ENCODE results near the gene TREML4.

DNA sequence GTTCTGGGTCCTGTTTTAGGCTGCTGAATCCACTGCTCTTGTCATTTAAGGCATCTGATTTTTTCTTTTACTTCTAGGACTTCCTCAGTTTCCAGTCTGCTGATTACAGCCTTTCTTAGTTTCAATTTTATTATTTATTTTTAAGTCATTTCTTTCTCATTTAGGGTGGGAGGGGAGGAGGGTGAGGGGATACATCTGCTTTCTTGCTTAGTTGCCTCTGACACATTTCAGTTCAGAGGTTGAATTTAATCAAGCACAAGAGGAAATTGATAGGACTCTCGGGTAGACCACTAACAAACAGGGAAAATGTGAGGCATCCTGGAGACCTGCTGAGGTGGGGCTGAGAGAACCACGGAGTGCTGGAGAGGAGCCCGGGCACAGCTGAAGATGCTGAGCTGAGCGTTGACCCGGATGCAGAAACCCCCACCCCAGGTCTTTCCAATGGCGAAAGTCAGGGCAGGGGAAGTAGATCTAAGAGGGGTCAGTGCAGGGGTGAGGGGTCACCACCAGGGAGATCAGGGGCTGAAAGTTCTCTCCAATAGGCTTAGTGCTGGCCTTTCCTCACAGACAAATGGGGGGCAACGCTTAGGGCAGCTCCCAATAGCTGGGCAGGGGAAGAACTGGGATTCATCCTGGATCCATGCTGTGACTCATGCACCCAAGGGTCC lies 19.6 kb upstream of the TREML4 start:
- TF ChIP-seq, protein P1, sequence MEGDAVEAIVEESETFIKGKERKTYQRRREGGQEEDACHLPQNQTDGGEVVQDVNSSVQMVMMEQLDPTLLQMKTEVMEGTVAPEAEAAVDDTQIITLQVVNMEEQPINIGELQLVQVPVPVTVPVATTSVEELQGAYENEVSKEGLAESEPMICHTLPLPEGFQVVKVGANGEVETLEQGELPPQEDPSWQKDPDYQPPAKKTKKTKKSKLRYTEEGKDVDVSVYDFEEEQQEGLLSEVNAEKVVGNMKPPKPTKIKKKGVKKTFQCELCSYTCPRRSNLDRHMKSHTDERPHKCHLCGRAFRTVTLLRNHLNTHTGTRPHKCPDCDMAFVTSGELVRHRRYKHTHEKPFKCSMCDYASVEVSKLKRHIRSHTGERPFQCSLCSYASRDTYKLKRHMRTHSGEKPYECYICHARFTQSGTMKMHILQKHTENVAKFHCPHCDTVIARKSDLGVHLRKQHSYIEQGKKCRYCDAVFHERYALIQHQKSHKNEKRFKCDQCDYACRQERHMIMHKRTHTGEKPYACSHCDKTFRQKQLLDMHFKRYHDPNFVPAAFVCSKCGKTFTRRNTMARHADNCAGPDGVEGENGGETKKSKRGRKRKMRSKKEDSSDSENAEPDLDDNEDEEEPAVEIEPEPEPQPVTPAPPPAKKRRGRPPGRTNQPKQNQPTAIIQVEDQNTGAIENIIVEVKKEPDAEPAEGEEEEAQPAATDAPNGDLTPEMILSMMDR (IDR thresholded peaks at IDR 0.05; ENCODE audit: low read depth, low read length), result no peak
- TF ChIP-seq POLR2A (IDR thresholded peaks at IDR 0.05; ENCODE audit: extremely low read depth, insufficient read length) (no peak), MYC (IDR thresholded peaks at IDR 0.05; ENCODE audit: low read depth, low read length) (no peak)
- TF ChIP-seq, protein P2, sequence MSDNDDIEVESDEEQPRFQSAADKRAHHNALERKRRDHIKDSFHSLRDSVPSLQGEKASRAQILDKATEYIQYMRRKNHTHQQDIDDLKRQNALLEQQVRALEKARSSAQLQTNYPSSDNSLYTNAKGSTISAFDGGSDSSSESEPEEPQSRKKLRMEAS (IDR thresholded peaks at IDR 0.05; ENCODE audit: low read depth, low read length), result no peak

All from NB4 (cell line).